Activated CD4-positive, CD25-positive, alpha-beta regulatory T cell treated with anti-CD3 and anti-CD28 coated beads, Interleukin-2, amount 50 U/mL, for 24 hours (primary cell): ENCODE data around the gene SERP1.
"Not testable (repeated sequence)": the region's sequence is repeated elsewhere in the genome, so short reads cannot be mapped to it uniquely, and the experiment has no call there.

Source experiments
- ATAC-seq, 2 donors: fragments of 150-1000 bp; cut with Tn5 transposase; one replicate each; pipeline ENCODE4 v1.10.0; 2021; ENCODE audit warnings: mild to moderate bottlenecking in 1 of 2, moderate library complexity in 1 of 2

The SERP1 gene

DNA sequence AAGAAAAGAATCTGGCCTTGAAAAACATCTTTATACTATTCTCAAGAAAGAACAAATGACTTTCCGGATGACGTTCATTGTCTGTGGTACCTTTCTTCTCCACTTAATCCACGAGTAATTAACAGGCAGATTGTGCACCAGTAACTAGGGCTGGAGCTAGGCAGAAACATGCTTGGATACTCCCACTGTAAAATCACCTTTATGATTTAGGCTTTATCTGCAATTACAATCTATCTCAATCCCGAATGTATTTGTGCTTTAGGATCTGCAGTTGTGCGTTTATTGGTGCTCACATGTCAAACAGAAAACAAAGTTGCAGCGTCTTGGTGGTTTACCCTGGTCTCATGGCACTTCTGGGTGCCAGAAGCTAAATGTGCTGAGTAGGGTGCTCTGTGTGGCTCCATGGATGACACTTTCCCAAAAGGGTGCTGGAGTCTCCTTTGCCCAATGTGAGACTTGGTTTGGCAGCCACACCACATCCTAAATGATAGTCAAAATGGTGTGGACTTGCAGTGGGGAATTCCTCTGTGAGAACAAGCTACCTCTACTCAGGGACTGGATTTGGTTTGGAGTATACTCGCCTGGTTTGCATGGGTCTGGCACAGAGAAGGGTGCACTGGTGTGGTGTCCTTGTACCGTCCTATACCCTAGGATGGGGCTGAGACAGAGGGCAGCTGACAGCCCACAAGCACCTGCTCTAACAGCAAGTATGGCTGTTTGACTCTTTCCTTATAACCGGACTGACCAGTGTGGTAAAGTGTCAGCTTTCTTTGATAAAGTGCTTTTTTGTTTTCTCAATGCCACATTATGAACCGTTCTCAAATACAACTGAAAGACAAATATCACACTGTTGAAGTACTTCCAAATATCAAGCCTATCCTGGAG lies 7.7 kb downstream of the SERP1 start:
- no peak for ATAC-seq

DNA sequence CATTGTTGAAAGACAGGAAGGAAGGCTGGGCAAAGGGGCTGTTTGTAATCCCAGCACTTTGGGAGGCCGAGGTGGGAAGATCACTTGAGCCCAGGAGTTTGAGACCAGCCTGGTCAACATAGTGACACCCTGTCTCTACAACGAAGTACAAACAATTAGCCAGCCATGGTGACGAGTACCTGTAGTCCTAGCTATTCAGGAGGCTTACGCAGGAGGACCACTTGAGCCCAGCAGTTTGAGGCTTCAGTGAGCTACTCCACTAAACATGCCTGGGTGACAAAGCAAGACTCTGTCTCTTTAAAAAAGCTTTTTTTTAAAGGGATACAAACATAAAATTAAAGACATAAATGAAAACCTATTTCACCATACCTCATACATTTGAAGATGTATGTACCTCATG lies 11.1 kb downstream of the SERP1 start:
- no peak for ATAC-seq

DNA sequence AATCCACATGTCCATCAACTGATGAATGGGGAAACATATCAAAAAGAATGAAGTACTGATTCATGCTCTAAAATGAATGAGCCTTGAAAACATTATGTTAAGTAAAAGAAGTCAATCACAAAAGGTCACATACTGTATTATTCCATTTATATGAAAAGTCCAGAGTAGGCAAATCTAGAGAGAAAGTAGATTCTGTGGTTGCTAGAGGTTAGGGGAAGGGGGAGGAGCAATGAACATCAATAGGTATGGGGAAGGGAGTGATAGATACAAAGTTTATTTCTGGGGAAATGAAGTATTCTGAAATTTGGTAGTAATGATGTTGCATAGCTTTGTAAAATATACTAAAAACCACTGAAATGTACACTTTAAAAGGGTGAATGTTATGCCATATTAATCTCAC lies 14.5 kb downstream of the SERP1 start:
- peak in 1 of 2 donors; percentile 41 for ATAC-seq

DNA sequence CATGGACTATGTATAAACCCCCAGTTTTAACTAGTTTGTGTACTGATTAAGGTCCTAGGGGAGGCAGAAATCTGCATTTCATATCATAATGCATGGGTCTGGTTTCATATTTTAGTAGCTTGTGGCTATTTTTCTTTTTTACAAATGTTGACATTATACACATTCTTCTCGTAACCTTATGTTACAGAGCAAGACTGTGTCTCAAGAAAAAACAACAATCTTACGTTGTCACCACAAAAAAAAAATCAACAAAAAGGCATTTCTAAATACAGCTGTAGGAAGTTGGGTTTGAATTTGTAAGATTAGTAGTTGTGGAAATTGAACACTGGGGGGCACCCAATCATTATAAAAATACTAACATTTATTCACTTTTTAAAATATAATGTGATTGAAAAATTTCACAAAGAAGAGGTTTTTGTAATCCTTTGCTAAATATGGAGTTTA lies 17.9 kb downstream of the SERP1 start:
- no peak for ATAC-seq

DNA sequence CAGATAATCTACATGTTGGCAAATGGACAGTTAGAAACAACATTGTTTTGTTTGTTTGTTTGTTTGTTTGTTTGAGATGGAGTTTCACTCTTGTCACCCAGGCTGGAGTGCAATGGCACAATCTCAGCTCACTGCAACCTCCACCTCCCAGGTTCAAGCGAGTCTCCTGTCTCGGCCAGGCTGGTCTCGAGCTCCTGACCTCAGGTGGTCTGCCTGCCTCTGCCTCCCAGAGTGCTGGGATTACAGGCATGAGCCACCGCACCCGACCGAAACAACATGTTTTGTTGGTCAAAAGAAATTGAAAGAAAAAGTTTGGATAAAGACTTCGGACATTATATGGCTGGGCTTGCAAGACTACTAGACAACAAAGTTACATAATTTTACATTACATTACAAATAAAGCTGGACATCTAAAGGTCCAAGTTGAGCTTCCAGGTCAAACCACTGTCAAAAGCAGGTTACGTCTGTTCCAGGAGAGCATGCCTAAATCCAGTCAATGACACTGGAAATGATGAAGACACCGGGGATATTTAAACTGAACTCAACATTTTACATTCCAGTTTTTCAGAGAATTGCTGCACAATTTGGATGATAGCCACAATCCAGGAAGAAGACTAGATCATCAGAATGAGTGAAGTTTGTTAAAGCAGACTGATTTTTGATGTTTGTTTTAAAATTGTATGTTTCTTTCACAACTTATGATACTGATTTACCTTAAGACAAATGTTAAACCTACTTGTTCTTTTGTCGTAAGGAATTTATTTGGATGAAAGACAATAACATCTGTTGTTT lies 18.6 kb downstream of the SERP1 start:
- ATAC-seq, result no peak

DNA sequence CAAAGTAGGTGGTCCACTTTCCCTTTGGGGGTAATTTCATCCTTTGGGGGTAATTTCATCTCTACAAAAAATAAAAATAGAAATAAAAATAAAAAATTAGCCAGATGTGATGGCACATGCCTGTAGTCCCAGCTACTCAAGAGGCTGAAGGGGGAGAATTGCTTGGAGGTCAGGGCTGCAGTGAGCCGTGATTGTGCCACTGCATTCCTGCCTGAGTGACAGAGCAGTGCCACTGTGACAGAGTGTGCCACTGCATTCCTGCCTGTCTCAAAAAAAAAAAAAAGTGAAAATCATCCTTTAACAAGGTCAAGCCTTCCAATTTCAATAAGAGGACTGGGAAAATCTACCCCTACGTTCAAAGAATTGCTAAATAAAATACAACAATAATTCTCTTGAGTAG lies 22.8 kb downstream of the SERP1 start:
- no peak for ATAC-seq

DNA sequence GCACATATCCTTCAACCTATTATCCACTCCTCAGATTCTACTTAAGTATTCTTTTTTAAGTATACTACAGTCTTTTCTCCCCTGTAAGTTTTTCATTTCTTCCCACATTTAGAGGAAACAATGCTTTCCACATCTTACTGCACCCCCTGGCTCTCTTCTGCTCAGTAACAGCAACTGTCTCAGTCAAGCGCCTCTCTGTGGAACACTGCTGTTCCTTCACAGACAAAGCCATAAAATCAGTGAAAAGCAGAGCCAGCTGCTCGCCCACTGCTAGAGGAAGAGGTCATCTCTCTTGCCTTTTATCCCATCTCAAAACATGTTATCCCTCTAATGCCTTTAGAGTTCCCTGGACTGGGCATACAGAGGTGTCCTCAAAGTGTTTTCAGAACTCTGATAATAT lies 24.8 kb downstream of the SERP1 start:
- ATAC-seq, result no peak

DNA sequence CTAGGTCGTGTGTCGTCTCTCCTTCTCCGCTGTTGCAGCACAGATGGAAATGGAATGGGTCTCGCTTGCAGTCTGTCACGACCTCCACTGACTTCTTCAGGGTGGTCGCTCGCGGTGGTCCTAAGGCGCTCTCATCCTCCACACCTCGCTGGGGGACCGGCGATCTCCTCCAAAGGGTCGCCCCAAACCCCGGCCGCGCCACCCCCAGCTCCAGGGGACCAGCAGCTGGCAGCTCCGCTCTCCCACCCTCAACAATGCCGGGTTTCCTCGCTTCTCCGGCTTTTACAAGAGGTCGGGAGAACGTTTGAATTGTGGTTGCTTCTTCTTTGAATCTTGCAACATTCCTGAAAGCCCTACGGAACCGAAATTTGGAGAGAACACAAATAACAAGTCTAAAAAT lies 25.9 kb downstream of the SERP1 start:
- ATAC-seq, result no peak

DNA sequence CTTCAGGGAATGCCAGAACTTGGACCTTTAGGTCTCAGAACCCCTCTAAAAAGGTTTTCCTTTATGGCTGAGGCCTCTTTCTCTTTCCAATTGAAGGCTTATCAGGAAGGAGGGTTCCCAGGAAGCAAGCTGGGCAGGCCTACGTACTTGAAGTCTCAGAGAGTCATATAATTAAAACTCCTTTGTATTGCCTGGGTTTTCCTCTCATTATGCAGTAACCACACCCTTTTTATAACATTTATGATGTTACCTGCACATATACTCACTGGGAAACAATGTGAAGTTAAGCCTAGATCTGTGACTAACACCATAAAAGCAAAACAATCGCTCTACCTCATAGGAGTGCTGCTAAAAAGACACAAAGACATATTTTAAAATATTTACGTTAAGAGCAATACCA lies 27.3 kb downstream of the SERP1 start:
- ATAC-seq, result no peak

DNA sequence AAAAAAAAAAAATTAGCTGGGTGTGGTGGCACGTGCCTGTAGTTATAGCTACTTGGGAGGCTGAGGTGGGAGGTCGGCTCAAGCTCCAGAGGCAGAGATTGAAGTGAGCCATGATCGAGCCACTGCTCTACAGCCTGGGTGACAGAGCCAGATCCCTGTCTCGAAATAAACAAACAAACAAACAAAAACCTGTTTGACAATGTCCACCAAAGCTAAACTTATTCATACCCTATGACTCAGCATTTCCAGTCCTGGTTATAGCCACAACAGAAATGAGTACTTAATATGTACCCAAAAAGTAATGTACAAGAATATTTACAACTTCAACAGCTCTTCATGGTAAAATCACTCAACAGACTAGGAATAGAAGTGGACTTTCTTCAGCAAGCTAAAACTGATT lies 31.1 kb downstream of the SERP1 start:
- ATAC-seq, result no peak

DNA sequence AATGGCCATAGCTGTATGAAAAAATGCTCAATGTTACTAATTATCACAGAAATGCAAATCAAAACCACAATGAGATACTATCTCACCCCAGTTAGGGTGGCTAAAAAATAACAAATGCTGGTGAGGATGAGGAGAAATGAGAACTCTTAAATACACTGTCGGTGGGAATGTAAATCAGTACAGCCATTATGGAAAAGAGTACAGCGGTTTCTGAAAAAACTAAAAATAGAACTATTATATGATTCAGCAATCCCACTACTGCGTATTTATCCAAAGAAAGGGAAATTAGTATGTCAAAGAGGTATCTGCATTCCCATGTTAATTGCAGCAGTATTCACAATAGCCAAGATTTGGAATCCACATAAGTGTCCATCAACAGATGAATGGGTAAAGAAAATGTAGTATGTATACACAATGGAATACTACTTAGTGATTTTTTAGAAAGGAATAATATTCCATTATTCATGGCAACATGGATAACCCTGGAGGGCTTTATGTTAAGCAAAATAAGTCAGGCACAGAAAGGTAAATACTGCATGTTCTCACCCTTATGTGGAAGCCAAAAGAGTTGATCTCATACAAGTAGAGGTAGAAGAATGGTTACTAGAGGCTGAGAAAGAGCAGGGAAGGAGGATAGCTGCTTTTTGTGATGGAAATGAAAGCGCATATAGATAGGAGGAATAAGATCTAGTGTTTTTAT lies 35.0 kb downstream of the SERP1 start:
- no peak for ATAC-seq

DNA sequence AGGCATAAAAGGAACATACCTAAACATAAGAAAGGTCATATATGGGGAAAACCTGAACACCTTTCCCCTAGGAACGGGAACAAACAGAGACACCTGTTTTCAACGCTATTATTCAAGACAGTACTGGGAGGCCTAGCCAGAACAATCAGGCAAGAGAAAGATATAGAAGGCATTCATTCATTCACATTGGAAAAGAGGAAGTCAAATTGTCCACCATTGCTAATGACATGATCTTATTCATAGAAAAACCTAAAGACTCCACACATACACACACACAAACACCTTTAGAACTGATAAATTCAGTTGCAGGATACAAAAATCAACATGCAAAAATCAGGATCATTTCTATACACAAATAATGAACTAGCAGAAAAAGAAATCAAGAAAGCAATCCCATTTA lies 36.5 kb downstream of the SERP1 start:
- no peak for ATAC-seq

DNA sequence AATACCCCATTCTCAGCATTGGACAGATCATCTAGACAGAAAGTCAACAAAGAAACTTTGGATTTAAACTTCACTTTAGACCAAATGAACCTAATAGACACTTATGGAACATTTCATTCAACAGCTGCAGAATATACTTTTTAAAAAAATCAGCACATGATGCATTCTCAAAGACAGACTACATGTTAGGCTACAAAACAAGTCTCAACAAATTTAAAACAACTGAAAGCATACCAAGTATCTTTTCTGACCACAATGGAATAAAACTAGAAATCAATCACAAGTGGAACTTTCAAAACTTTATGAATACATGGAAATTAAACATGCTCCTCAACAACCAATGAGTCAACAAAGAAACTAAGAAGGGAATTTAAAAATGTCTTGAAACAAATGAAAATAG lies 37.9 kb downstream of the SERP1 start:
- ATAC-seq, result no peak

DNA sequence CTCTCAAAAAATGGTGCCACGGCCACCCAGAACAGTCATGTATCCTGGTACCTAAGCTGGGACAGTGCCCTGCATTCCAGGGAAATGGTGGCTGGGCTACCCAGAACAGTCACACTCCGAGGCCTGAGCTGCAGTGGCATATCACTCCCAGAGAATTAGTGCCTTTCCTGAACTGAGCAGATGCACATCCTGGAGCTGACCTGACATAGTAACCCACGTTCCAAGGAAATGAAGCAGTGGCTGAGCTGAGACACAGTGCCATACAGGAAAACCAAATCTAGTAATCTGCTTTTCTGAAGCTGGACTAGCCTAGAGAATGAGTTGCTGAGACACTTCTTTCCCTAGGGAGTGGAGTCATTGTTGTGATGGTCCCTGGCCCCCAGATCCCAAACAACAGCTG lies 41.8 kb downstream of the SERP1 start:
- ATAC-seq, result no peak

DNA sequence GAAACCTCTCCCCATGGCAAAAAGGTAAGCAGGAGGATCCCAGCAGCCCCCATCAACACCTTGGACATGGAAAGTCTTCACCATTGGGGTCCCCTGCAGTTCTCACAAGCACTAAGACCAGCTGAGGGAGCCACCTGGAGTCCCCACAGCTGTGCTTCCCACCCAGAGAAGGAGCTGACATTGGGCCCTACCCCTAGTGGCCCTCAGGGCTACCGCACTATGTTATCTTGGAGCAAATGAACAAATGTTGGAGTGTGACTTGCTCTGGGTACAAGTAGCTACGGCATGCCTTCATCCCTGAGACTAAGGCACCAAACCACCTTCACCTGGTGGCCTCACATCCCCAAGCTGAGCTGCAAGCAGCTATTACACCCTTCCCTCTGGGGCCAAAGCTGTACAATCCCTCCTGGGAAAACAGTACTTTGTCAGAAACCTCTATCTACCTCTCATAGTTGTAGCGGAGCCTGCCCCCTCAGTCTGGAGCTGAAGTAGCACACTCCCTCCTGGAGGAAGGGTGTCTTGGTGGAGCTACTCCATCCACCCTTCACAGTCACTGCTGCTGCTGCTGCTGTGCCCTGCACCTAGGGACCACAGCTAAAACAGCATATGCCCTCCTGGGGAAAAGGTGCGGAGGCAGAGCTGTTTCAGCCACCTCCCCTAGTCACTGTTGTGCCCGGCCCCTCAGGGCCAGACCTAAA lies 42.7 kb downstream of the SERP1 start:
- ATAC-seq, result no peak

DNA sequence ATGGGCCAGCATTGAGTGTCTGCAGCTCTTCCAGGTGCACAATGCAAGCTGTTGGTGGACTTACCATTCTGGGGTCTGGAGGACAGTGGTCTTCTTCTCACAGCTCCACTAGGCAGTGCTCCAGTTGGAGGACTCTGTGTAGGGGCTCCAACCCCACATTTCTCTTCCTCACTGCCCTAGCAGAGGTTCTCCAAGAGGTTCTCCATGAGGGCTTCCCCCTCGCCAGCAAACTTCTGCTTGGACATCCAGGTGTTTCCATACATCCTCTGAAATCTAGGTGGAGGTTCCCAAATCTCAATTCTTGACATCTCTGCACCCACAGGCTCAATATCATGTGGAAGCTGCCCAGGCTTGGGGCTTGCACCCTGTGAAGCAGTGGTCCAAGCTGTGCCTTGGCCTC lies 45.3 kb downstream of the SERP1 start:
- ATAC-seq, result not testable (repeated sequence)

DNA sequence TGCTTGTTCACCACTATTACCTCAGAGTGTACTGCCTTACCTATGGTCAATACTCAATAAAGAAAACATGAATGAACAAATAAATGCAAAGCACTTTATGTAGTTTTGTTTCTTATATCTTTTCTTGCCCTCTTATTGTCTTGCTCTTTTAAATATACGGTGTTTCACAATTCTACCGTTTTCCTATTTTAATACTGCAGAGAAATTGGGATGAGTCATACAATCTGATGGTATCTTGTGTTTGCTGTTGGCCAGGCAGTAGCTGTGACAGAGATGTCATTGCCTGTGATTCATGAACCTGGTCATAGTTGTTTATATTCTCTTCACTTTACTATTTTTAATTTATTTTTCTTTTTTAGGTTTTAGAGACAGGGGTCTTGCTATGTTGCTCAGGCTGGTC lies 48.3 kb downstream of the SERP1 start:
- ATAC-seq, result peak; percentile 44 to 45

DNA sequence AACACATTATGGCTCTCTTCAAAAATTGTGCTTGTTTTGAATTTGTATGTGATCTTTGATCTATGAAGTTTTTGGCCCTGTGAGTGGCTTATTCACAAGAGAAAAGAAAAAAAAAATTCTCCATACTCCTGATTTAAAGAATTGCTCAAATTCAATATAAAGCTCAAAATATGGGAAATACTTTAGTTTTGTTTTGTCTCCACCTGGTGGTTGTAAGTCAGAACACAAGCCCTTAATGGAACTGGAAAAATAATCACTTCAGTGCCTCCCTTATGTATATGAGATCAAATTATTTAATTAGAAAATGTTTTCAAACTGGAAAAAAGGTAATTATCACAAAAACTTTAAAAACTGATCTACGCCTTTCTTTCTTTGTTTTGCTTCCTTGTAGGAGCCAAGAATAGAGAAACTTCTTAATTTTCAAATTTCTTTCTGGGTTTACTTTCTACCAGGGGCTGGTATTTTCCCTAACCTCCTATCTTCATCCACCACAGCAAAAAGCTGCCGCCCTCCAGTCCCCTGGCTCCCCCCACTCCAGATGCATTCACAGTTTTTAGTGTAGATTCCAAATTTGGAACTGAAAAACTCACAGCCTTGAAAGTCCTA lies 50.6 kb downstream of the SERP1 start:
- no peak for ATAC-seq

DNA sequence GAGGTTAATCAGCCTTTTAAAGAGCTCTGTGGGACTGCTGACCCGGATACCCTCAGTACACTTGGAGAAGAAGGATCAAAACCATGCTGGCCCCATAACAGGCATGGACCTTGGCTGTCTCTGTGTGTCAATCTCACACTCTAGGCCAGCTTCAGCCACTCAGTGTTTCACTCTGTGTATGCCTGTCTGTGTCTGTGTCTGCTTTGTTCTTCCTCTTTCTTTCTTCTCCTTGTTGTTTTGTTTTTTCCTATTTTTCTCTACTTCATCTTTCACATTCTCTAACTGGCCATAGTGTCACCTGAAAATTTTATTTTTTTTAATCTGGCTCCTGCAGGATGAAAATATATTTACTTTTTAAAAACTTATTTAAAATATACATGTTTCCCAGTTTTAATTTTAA lies 51.1 kb downstream of the SERP1 start:
- no peak for ATAC-seq

DNA sequence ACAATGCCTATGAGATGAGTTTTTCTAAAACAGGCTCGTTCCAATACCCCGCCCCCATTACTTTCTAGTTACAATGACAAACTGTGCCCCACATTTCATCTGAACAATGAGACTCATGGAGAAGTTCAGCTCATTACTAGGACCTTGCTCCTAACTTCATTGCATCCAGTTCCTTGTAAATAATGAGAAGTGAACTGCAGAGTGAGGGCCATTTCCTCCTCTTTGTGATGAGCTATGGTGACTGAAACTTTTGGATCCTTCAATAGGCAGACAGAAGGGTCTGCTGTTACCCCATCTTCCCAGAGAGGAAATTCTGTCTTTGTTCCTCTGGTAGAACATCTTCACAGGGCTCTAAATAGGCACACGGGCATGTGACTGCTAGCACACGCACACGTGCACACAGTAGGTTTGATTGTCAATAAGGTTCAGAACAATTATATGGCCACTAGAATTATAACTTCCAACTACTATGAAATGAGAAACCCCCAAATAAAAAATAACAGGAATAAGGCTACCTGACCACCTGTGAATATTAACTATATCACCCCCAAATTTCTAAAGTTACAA lies 51.8 kb downstream of the SERP1 start:
- no peak for ATAC-seq
